ENCODE measurements around the gene MYLK2.

MYLK2 gene

DNA sequence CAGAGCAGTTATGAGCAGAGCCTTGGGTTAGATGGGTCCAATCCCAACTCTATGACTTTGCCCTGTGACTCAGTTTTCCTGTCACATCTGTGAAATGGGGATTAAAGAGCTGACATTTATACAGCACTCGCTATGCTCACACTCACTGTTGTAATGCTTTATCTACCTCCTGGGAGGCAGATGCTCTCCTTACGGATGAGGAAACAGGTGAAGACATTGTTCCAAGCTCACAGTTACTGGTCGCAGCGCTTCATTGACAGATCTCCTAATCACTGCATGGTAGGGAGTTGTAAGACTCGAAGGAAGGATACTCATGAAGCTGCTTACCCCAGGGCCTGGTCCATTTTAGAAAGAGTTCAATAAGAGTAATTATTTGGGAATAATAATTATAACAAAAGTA, 2.9 kb upstream of the MYLK2 start:
- Histone ChIP-seq H3K9ac (ENCODE audit: low read depth, low read length) (no peak overlapping the region), H3K27ac (ENCODE audit: low read depth, low read length) (no peak overlapping the region), H3K4me1 (ENCODE audit: control insufficient read depth, insufficient read depth, low read length) (peaks cover 10% of the 10 kb centered on the region; the same call in 1 of the 2 replicates), H3K9me3 (ENCODE audit: control insufficient read depth, insufficient read depth, low read length) (no peaks in the 10 kb centered on the region), H3K27me3 (ENCODE audit: control insufficient read depth, insufficient read depth, low read length) (no peaks in the 10 kb centered on the region), H3K36me3 (ENCODE audit: control insufficient read depth, insufficient read depth, low read length) (no peaks in the 10 kb centered on the region), H3K4me3 (ENCODE audit: low read depth, low read length) (no peak overlapping the region)

DNA sequence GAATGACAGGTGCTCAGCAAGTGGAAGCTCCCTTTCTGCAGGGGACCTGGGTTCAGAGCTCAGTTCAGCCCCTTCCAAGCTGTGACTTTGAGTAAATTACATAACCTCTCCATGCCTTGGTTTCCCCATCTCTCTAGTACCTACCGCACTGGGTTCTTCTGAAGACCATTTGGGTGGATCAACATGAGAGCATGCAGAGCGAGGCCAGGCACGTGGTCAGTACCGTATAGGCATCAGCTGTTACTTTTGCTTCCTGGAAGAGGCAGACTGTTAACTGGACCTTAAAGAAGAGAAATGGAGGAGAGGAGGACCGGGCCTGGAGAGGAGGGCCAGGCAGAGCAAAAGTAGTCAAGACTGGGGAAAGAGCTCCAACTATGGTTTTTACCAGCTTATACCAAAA, 1.7 kb upstream of the MYLK2 start:
- Histone ChIP-seq H3K9me3 (ENCODE audit: control insufficient read depth, insufficient read depth, low read length) (no peaks in the 10 kb centered on the region), H3K27ac (ENCODE audit: low read depth, low read length) (no peak overlapping the region), H3K9ac (ENCODE audit: low read depth, low read length) (no peak overlapping the region), H3K27me3 (ENCODE audit: control insufficient read depth, insufficient read depth, low read length) (no peaks in the 10 kb centered on the region), H3K36me3 (ENCODE audit: control insufficient read depth, insufficient read depth, low read length) (no peaks in the 10 kb centered on the region), H3K4me3 (ENCODE audit: low read depth, low read length) (no peak overlapping the region), H3K4me1 (ENCODE audit: control insufficient read depth, insufficient read depth, low read length) (peaks cover 10% of the 10 kb centered on the region; the same call in 1 of the 2 replicates)

GRCh38 chr20:31818376-31818908, 714 bp upstream of the MYLK2 start:
- Histone ChIP-seq H3K27me3 (ENCODE audit: control insufficient read depth, insufficient read depth, low read length) (no peaks in the 10 kb centered on the region), H3K9me3 (ENCODE audit: control insufficient read depth, insufficient read depth, low read length) (no peaks in the 10 kb centered on the region), H3K4me1 (ENCODE audit: control insufficient read depth, insufficient read depth, low read length) (peaks cover 14% of the 10 kb centered on the region), H3K4me3 (ENCODE audit: low read depth, low read length) (no peak overlapping the region), H3K36me3 (ENCODE audit: control insufficient read depth, insufficient read depth, low read length) (no peaks in the 10 kb centered on the region), H3K9ac (ENCODE audit: low read depth, low read length) (no peak overlapping the region), H3K27ac (ENCODE audit: low read depth, low read length) (no peak overlapping the region)

DNA sequence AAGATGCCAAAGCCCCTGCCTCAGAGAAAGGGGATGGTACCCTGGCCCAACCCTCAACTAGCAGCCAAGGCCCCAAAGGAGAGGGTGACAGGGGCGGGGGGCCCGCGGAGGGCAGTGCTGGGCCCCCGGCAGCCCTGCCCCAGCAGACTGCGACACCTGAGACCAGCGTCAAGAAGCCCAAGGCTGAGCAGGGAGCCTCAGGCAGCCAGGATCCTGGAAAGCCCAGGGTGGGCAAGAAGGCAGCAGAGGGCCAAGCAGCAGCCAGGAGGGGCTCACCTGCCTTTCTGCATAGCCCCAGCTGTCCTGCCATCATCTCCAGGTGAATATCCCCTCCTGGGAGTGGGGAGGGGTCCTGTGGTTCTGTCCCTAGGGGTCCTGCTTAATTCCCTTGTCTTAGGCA, 1.1 kb downstream of the MYLK2 start:
- H3K27ac ChIP-seq (ENCODE audit: low read depth, low read length) = no peak overlapping the region
- no peak overlapping the region for H3K4me3 ChIP-seq (ENCODE audit: low read depth, low read length)
- H3K36me3 ChIP-seq (ENCODE audit: control insufficient read depth, insufficient read depth, low read length) = no peaks in the 10 kb centered on the region
- no peaks in the 10 kb centered on the region for H3K27me3 ChIP-seq (ENCODE audit: control insufficient read depth, insufficient read depth, low read length)
- no peaks in the 10 kb centered on the region for H3K9me3 ChIP-seq (ENCODE audit: control insufficient read depth, insufficient read depth, low read length)
- H3K4me1 ChIP-seq (ENCODE audit: control insufficient read depth, insufficient read depth, low read length) = peaks cover 11% of the 10 kb centered on the region
- H3K9ac ChIP-seq (ENCODE audit: low read depth, low read length) = no peak overlapping the region

DNA sequence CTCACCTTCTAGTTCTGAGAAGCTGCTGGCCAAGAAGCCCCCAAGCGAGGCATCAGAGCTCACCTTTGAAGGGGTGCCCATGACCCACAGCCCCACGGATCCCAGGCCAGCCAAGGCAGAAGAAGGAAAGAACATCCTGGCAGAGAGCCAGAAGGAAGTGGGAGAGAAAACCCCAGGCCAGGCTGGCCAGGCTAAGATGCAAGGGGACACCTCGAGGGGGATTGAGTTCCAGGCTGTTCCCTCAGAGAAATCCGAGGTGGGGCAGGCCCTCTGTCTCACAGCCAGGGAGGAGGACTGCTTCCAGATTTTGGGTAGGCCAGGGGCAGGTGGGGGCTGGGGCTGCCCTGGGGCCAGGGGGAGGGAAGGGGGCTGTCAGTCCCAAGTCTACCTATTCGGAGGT, 2.3 kb downstream of the MYLK2 start:
- no peaks in the 10 kb centered on the region for H3K27me3 ChIP-seq (ENCODE audit: control insufficient read depth, insufficient read depth, low read length)
- H3K4me3 ChIP-seq (ENCODE audit: low read depth, low read length) = no peak overlapping the region
- H3K4me1 ChIP-seq (ENCODE audit: control insufficient read depth, insufficient read depth, low read length) = peaks cover 4% of the 10 kb centered on the region
- H3K27ac ChIP-seq (ENCODE audit: low read depth, low read length) = no peak overlapping the region
- no peaks in the 10 kb centered on the region for H3K36me3 ChIP-seq (ENCODE audit: control insufficient read depth, insufficient read depth, low read length)
- no peak overlapping the region for H3K9ac ChIP-seq (ENCODE audit: low read depth, low read length)
- no peaks in the 10 kb centered on the region for H3K9me3 ChIP-seq (ENCODE audit: control insufficient read depth, insufficient read depth, low read length)

GRCh38 chr20:31822421-31823330, 3.5 kb downstream of the MYLK2 start:
- peaks cover 4% of the 10 kb centered on the region for H3K4me1 ChIP-seq (ENCODE audit: control insufficient read depth, insufficient read depth, low read length)
- H3K9me3 ChIP-seq (ENCODE audit: control insufficient read depth, insufficient read depth, low read length) = no peaks in the 10 kb centered on the region
- no peak overlapping the region for H3K27ac ChIP-seq (ENCODE audit: low read depth, low read length)
- no peaks in the 10 kb centered on the region for H3K36me3 ChIP-seq (ENCODE audit: control insufficient read depth, insufficient read depth, low read length)
- H3K9ac ChIP-seq (ENCODE audit: low read depth, low read length) = no peak overlapping the region
- no peaks in the 10 kb centered on the region for H3K27me3 ChIP-seq (ENCODE audit: control insufficient read depth, insufficient read depth, low read length)
- no peak overlapping the region for H3K4me3 ChIP-seq (ENCODE audit: low read depth, low read length)

DNA sequence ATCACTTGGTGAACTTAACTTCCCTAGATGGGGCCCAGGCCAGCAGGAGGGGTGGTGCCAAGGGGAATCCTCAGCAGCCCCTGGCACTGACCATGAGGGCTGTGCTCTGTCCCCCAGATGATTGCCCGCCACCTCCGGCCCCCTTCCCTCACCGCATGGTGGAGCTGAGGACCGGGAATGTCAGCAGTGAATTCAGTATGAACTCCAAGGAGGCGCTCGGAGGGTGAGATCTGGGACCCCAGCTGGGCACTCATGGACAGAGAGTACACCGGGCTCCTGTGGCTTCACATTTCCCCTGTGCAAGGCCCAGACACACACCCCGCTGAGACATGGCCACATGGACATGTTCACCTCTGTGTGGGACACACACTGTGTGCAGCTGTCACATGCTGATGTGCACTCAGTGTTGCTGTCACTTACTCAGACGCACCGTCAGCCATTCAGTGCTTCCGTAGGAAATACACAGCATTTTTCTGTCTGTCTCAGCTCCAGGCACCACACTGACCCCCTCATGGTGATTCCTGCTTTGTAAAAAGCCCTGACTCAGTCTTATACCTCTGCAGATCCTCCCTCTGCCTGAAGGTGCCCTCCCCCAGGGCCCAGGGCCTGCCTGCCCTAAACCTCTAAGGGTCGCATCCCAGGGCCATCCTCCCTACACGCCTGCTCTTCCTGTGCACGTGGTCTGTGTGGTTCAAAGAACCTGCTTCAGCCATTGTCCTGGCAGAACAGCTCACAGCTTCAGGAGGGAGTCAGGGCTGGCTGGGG, 4.4 kb downstream of the MYLK2 start:
- H3K9me3 ChIP-seq (ENCODE audit: control insufficient read depth, insufficient read depth, low read length) = no peaks in the 10 kb centered on the region
- H3K27me3 ChIP-seq (ENCODE audit: control insufficient read depth, insufficient read depth, low read length) = no peaks in the 10 kb centered on the region
- no peak overlapping the region for H3K27ac ChIP-seq (ENCODE audit: low read depth, low read length)
- H3K9ac ChIP-seq (ENCODE audit: low read depth, low read length) = no peak overlapping the region
- peaks cover 4% of the 10 kb centered on the region for H3K4me1 ChIP-seq (ENCODE audit: control insufficient read depth, insufficient read depth, low read length)
- H3K36me3 ChIP-seq (ENCODE audit: control insufficient read depth, insufficient read depth, low read length) = no peaks in the 10 kb centered on the region
- no peak overlapping the region for H3K4me3 ChIP-seq (ENCODE audit: low read depth, low read length)

GRCh38 chr20:31824125-31824485, 4.9 kb downstream of the MYLK2 start:
- H3K4me1 ChIP-seq (ENCODE audit: control insufficient read depth, insufficient read depth, low read length) = peaks cover 4% of the 10 kb centered on the region
- no peaks in the 10 kb centered on the region for H3K9me3 ChIP-seq (ENCODE audit: control insufficient read depth, insufficient read depth, low read length)
- H3K36me3 ChIP-seq (ENCODE audit: control insufficient read depth, insufficient read depth, low read length) = no peaks in the 10 kb centered on the region
- no peak overlapping the region for H3K27ac ChIP-seq (ENCODE audit: low read depth, low read length)
- H3K27me3 ChIP-seq (ENCODE audit: control insufficient read depth, insufficient read depth, low read length) = no peaks in the 10 kb centered on the region
- no peak overlapping the region for H3K9ac ChIP-seq (ENCODE audit: low read depth, low read length)
- H3K4me3 ChIP-seq (ENCODE audit: low read depth, low read length) = no peak overlapping the region

GRCh38 chr20:31824554-31825313, 5.6 kb downstream of the MYLK2 start:
- H3K9me3 ChIP-seq (ENCODE audit: control insufficient read depth, insufficient read depth, low read length) = no peaks in the 10 kb centered on the region
- no peak overlapping the region for H3K4me3 ChIP-seq (ENCODE audit: low read depth, low read length)
- no peak overlapping the region for H3K9ac ChIP-seq (ENCODE audit: low read depth, low read length)
- H3K36me3 ChIP-seq (ENCODE audit: control insufficient read depth, insufficient read depth, low read length) = no peaks in the 10 kb centered on the region
- H3K27ac ChIP-seq (ENCODE audit: low read depth, low read length) = no peak overlapping the region
- peaks cover 4% of the 10 kb centered on the region for H3K4me1 ChIP-seq (ENCODE audit: control insufficient read depth, insufficient read depth, low read length)
- H3K27me3 ChIP-seq (ENCODE audit: control insufficient read depth, insufficient read depth, low read length) = no peaks in the 10 kb centered on the region

DNA sequence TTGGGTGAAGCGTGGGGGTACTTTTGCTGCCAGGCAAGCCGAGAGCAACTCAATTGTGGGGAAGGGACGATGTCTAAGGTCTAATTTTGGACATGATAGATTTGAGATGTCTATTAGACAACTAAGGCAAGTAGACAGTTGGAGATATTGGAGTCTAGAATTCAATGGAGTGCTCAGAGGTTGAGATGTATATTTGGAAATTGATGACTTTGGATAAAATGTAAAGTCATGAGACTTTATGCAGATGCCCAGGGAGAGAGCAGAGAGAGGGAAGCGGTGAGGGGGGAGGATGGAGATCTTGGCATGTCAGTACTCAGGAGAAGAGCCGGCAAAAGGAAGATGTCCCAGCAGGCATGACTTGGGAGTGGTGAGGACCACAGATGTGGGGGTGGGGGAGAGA, 6.9 kb downstream of the MYLK2 start:
- Histone ChIP-seq H3K4me3 (ENCODE audit: low read depth, low read length) (no peak overlapping the region), H3K9ac (ENCODE audit: low read depth, low read length) (no peak overlapping the region), H3K27me3 (ENCODE audit: control insufficient read depth, insufficient read depth, low read length) (no peaks in the 10 kb centered on the region), H3K36me3 (ENCODE audit: control insufficient read depth, insufficient read depth, low read length) (no peaks in the 10 kb centered on the region), H3K27ac (ENCODE audit: low read depth, low read length) (no peak overlapping the region), H3K4me1 (ENCODE audit: control insufficient read depth, insufficient read depth, low read length) (peaks cover 4% of the 10 kb centered on the region), H3K9me3 (ENCODE audit: control insufficient read depth, insufficient read depth, low read length) (no peaks in the 10 kb centered on the region)
